Hepatocyte (in vitro differentiated cells): ENCODE measurements around the gene STX18.

Experiments
- EZH2 ChIP-seq: fragments of 200-600 bp; sonication (generic); IDR thresholded peaks from 2 replicates; pipeline ENCODE4 v1.6.1; 2016; ENCODE audit warnings: antibody characterized with exemption, mild to moderate bottlenecking, borderline replicate concordance
- EZH2phosphoT487 ChIP-seq: fragments of 200-600 bp; sonication (generic); IDR thresholded peaks from one replicate; pipeline ENCODE4 v1.6.1; 2018; ENCODE audit warnings: antibody characterized with exemption, mild to moderate bottlenecking, low read depth, moderate library complexity; ENCODE audit not compliant: unreplicated experiment, severe bottlenecking
- TF ChIP-seq, protein P1 (sequence below): fragments of 200-600 bp; sonication (generic); IDR thresholded peaks from 2 replicates; pipeline ENCODE4 v1.5.1; 2016; ENCODE audit warnings: antibody characterized with exemption, mild to moderate bottlenecking; ENCODE audit not compliant: poor library complexity

DNA sequence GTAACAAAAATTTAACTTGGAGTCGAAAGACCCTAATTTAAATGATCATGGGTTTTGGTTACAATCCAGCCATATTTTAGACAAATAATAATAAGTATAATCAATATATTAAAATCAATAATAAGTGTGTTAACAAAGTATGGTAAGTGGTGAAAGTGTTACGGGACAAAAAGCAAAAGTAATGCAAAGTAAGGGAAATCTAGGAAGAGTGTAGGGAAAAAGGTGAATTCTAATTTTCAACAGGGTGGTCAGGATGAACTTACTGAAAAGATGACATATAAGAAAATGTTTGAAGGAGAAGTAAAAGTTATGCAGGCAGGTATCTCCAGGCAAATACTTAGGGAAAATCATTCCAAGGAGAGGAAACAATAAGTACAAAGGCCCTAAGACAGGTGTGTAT is 32.3 kb downstream of the STX18 start:
- TF ChIP-seq, protein P1, sequence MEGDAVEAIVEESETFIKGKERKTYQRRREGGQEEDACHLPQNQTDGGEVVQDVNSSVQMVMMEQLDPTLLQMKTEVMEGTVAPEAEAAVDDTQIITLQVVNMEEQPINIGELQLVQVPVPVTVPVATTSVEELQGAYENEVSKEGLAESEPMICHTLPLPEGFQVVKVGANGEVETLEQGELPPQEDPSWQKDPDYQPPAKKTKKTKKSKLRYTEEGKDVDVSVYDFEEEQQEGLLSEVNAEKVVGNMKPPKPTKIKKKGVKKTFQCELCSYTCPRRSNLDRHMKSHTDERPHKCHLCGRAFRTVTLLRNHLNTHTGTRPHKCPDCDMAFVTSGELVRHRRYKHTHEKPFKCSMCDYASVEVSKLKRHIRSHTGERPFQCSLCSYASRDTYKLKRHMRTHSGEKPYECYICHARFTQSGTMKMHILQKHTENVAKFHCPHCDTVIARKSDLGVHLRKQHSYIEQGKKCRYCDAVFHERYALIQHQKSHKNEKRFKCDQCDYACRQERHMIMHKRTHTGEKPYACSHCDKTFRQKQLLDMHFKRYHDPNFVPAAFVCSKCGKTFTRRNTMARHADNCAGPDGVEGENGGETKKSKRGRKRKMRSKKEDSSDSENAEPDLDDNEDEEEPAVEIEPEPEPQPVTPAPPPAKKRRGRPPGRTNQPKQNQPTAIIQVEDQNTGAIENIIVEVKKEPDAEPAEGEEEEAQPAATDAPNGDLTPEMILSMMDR = no peak
- TF ChIP-seq EZH2phosphoT487 (no peak), EZH2 (no peak)
